KG1 (cell line): Measurements from ENCODE around the gene ACACA.
A peak's percentile ranks its signal among the peaks of the same experiment; 100 is the strongest.

Experiments used
- DNase-seq: peaks from one replicate; lab custom pipeline; 2025; lab: John Stamatoyannopoulos, UW

The ACACA gene

DNA sequence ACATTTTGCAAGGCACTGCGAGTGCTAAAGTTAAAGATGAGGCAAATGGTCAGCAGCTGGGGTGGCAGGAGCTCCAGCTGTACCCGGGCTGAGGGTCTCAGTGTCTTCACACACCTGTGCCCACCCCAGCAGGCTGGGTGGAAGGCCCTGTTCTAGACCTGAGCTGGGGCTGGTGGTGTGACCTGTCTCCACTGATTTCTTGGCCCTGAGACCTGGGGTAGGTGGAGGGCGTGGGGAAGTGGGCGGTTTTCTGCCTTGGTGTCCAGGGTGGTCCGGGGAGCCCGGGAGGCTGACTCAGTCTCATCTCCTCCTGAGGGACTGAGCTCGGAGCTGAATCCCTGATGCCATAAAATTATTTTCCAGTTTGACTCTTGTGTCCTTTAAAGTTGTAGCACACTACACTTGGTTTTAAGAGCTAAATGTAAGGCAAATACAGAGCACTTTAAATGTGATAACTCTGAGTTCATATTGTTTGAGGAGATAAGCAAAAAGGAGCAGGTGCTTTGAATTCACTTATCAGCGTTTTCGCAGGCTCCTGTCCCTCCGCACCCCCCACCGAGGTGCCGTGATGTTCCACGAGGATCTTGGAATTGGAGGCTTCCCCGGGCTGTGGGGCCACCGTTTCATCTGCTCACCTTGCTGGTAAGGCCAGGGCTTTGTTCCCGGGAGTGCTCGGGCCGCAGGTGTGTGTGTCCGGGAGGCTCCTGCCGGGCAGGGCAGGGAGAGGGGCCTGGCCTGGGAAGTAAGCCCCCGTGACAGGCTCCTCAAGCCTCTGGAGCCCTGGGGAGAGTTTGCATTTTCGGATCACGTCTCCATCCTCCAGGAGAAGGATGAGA is 340.9 kb downstream of the ACACA start:
- no peak for DNase-seq

DNA sequence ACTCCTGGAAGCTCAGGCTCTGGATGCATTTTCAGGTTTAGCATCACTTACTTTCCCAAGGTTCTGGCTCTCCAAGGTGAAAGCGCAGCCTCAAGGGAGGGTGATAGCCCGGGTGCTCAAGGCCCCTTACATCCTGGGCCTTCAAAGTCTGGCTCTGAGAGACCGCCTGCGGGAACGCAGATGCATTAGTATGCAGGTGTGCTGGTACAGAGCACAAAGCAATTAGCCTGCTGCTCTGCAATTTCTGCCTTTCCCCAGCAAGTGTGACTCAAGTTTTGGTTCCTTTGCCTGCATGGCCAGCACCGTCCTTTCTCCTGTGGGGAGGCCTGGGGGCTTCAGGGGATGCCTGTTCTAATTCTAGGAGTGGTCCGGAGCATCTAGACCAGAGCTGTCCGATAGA is 341.7 kb downstream of the ACACA start:
- DNase-seq, result no peak

DNA sequence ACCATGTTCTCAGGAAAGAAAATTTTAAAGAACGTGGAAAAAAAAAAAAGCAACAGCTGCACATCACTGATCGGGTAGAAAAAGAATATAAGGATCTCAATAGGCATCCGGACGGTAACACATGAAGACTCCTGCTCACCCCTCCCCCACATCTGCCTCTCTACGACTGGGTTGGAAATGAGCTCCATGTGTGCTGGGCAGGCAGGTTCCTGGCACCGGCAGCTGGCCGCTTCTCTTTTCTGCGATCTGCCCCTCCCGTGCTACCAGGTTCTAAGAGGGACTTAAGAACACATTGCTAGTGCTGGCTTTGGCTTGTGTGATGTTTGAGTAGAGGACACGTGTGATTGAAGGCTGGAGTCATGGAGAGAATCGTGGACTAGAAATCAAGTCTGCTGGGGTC is 342.4 kb downstream of the ACACA start:
- DNase-seq, result no peak

- DNase-seq, result no peak
Measured at GRCh38 chr17:37062021-37062420, 344.6 kb downstream of the ACACA start.

DNA sequence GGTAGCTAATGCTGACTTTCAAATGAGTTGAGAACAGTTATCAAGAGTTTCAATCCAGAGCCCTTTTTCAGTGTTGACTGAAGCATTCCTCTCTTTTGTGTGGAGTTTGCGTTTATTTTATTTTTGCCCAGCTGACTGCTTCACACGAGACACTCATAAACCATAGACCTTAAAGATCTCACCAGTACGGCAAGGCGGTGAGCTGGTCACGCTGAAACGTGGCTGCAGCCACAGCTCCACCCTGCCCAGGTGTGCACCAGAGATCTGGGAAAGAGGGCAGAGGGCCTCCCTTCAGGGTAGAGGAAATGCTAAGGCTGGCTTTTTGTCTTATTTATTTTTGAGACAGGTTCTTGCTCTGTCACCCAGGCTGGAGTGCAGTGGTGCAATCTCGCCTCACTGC is 345.7 kb downstream of the ACACA start:
- no peak for DNase-seq

- no peak for DNase-seq
Measured at GRCh38 chr17:37060094-37060493, 346.5 kb downstream of the ACACA start.

GRCh38 chr17:37059493-37059892 is 347.1 kb downstream of the ACACA start:
- no peak for DNase-seq

DNA sequence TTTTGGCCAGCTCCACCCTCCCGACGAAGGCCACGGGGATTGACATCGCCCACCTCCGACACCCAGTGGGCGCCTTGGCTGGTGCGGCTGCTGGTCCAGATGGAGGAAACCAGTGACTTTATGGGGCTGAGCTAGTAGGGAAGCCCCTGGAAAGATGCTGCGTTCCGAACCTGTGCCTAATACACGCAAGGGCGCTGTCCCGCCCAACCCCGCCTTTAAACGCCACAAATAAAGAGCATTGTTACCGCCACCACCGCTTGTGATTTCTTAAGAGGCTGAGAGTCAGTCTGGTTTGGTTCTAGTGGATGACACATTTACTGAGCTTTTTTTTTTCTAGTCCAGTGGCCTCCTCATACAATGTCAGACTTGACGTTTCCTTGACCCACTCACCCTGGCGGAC is 350.0 kb downstream of the ACACA start:
- no peak for DNase-seq

DNA sequence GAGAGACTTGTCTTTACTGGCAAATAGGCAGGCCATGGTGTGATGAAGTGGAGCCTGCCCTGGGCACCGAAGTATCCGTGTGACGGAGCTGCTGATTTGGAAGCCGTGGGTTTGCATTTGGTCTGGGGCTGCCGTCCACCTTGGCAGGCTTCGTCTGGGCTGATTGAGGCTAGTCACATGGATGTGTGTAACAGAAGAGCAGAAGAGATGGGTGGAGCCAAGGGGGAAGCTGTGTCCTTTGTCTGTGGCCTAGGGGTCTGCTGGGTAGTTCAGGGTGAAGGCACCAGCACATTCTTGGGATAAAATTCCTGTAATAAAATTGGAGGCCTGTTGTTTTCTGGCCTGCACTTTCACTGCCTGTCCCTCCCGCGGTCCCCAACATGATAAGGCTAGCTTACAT is 351.7 kb downstream of the ACACA start:
- DNase-seq, result no peak

- DNase-seq, result no peak
Measured at GRCh38 chr17:37052450-37052849, 354.2 kb downstream of the ACACA start.

DNA sequence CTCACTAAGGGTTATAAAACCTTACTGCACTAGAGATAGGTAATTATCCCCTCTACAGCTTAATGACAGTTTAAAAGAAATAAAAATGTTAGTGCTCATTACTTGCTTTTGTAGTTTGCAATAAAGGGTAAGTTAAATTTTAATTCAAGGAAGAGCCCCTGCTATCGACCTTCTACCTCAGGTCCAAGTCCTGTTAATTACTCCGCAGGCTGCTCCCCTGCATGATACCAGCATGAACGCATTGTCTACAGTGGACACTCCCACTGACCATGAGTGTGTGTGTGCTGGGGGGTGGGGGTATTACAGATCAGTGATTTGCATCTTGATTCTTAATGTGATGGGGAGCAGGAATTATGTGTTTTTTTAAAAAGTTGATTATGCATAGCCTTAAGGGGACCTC is 354.8 kb downstream of the ACACA start:
- no peak for DNase-seq

DNA sequence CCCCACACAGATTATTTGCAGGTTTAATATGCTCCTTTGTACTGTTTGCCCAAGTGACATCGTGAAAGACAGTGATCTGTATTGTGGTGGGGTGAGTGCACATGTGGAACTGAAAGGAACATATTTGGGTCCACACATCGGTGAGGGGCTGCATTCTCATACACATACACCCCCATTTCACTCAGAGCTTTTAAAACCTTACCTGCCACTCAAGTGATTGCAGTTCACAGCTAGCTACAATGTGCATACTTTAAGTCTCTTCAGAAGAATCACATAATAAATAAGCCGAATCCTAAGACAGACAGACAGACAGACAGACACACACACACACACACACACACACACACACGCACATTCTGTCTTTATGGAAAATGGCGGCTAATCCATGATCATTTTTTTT is 355.3 kb downstream of the ACACA start:
- DNase-seq, result no peak

DNA sequence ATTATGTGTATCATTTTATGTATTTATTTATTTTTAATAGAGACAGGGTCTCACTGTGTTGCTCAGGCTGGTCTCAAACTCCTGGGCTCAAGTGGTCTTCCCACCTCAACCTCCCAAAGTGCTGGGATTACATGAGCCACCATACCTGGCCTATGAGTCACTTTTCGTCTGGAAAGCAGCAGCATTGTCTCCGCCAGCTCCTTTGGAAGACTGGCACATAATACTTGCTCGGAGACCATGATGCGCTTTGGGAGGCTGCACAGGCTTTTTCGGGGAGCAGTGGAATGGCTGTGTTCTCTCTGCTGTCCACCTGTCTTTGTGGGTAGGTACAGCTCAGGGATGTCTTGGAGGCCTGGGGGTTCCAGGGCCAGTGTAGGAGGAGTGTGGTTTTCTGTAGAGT is 355.7 kb downstream of the ACACA start:
- DNase-seq, result no peak

- no peak for DNase-seq
Measured at GRCh38 chr17:37048811-37049210, 357.8 kb downstream of the ACACA start.

DNA sequence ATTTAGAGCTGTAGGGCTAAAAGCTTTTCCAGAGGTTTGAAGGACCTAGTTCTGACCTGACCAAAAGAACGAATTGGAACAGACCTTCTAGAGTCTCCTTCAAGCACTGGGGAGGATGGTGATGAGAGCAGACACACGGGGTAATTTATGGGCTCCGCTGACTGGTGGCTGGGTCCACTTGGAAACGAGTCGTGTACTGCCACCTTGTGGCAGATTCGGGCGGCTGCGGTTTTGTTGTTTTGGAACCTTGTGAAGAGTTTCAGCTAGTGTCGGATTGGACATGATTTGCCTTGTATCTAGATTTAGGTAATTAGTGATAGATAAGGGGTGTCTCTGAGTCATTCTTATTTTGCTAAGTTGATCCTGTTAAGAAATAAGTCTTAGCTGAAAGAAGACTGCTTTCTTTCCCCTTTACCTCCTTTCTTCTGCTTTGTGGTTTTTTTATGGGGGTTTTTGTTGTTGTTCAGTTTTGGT is 359.0 kb downstream of the ACACA start:
- DNase-seq, result peak; percentile 43

- DNase-seq, result no peak
Measured at GRCh38 chr17:37045351-37045922, 361.2 kb downstream of the ACACA start.

DNA sequence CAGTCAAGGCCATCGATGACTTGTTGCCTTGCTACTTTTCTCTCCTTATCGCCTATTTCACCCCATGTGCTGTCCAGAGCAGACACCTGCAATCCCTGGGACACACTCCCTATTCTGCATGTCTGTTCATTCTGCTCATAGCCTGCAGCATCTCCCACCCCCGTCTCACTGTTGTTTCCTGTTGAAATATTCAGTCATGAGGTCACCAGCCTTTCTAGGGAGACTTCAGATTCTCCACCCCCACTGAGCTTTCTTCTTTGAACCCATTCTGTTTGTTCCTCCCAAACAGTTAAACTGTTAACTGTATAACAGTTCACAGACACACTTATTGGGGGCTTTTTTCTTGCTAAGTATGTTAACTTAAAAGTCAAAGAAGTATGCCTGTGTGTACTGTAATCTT is 363.4 kb downstream of the ACACA start:
- no peak for DNase-seq

- DNase-seq, result no peak
Measured at GRCh38 chr17:37041932-37042331, 364.7 kb downstream of the ACACA start.

DNA sequence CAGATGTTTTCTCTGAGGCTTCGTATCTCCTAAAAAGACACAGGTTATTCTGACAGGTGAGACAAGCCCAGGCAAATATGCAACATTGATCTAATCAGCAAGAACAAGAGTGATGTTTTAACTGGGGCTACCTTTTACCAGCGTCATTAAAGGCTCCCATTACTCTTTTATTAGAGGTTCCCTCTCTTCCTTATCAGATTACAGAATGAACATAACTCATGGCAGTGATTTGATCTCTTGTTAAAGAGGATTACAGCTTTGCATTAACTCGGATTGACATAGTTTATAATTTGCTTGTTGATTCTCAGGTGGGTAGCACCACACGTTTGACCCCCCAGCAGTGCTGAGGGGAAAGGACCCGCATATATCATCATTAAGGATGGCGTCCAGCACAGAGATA is 367.4 kb downstream of the ACACA start:
- DNase-seq, result no peak

DNA sequence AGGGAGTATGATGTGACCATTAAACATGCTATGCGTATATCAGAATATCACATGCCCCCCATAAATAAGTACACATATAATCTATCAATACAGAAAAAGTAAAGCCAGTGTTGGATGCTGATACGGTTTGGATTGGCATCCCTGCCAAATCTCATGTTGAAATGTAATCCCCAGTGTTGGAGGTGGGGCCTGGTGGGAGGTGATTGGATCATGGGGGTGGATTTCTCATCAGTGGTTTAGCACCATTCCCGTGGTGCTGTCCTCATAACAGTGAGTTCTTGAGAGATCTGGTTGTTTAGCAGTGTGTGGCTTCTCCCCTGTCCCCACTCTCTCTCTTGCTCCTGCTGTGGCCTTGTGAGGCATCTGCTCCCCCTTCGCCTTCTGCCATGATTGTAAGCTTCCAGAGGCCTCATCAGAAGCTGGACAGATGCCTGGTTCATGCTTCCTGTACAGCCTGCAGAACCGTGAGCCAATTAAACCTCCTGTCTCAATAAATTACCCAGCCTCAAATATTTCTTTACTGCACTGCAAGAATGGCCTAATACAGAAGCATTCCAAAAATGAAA is 369.0 kb downstream of the ACACA start:
- no peak for DNase-seq
